WTC11 (cell line): ENCODE data around the gene ZNF729.

Experiments
- ELF4 ChIP-seq: sonication (generic); formaldehyde crosslinking; IDR thresholded peaks from 2 replicates; pipeline ENCODE4 v1.8.1; 2022; ENCODE audit warnings: low read depth, mild to moderate bottlenecking, moderate library complexity, missing genetic modification reagents
- IRF2 ChIP-seq: sonication (generic); formaldehyde crosslinking; IDR thresholded peaks from 2 replicates; pipeline ENCODE4 v1.8.0; 2022; ENCODE audit warnings: low read depth, missing genetic modification reagents, borderline replicate concordance
- TCF7 ChIP-seq: sonication (generic); formaldehyde crosslinking; IDR thresholded peaks from 2 replicates; pipeline ENCODE4 v1.8.0; 2022; ENCODE audit warnings: mild to moderate bottlenecking, low read depth, missing genetic modification reagents, moderate library complexity
- ZBTB21 ChIP-seq: sonication (generic); formaldehyde crosslinking; IDR thresholded peaks from 2 replicates; pipeline ENCODE4 v1.8.1; 2023; ENCODE audit warnings: mild to moderate bottlenecking, missing genetic modification reagents, borderline replicate concordance
- ZBTB43 ChIP-seq: sonication (generic); formaldehyde crosslinking; IDR thresholded peaks from 2 replicates; pipeline ENCODE4 v1.8.1; 2023; ENCODE audit warnings: mild to moderate bottlenecking, missing genetic modification reagents
- ZNF121 ChIP-seq: sonication (generic); formaldehyde crosslinking; IDR thresholded peaks from 2 replicates; pipeline ENCODE4 v1.8.0; 2023; ENCODE audit warnings: missing genetic modification reagents
- TF ChIP-seq, protein P1 (sequence below): fragments of 200-600 bp; IDR thresholded peaks from 2 replicates; pipeline ENCODE4 v1.8.0; 2022; ENCODE audit warnings: antibody characterized with exemption
- TF ChIP-seq, protein P2 (sequence below): sonication (generic); formaldehyde crosslinking; conservative IDR thresholded peaks from 2 replicates; pipeline ENCODE4 v1.8.1; 2023; ENCODE audit warnings: mild to moderate bottlenecking, low read depth, missing genetic modification reagents, moderate library complexity
- TF ChIP-seq, protein P3 (sequence below): sonication (generic); formaldehyde crosslinking; IDR thresholded peaks from 2 replicates; pipeline ENCODE4 v1.8.0; 2022; ENCODE audit warnings: mild to moderate bottlenecking, missing genetic modification reagents

DNA sequence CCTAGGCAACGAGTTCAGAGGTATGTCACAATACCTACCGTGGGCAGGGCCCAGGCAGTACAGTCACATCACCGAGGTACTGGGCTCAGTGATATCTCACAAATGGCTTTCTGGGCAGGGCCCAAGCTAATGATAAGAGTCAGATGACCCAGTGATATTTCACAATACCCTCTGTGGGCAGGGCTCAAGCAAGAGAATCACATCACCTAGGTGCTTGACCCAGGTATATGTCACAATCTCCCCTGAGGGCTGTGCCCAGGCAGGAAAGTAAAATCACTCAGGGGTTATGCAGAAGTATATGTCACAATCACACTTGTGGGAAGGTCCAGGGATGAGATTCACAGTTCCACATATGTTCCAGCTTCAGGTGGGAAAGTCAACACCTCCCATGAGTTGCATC, 45.3 kb downstream of the ZNF729 start:
- no peak for TF ChIP-seq ZNF121 (CRISPR knock-in tag)
- TF ChIP-seq, protein P1, sequence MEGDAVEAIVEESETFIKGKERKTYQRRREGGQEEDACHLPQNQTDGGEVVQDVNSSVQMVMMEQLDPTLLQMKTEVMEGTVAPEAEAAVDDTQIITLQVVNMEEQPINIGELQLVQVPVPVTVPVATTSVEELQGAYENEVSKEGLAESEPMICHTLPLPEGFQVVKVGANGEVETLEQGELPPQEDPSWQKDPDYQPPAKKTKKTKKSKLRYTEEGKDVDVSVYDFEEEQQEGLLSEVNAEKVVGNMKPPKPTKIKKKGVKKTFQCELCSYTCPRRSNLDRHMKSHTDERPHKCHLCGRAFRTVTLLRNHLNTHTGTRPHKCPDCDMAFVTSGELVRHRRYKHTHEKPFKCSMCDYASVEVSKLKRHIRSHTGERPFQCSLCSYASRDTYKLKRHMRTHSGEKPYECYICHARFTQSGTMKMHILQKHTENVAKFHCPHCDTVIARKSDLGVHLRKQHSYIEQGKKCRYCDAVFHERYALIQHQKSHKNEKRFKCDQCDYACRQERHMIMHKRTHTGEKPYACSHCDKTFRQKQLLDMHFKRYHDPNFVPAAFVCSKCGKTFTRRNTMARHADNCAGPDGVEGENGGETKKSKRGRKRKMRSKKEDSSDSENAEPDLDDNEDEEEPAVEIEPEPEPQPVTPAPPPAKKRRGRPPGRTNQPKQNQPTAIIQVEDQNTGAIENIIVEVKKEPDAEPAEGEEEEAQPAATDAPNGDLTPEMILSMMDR = no peak
- TF ChIP-seq TCF7 = no peak
- no peak for TF ChIP-seq ZBTB43
- TF ChIP-seq, protein P2, sequence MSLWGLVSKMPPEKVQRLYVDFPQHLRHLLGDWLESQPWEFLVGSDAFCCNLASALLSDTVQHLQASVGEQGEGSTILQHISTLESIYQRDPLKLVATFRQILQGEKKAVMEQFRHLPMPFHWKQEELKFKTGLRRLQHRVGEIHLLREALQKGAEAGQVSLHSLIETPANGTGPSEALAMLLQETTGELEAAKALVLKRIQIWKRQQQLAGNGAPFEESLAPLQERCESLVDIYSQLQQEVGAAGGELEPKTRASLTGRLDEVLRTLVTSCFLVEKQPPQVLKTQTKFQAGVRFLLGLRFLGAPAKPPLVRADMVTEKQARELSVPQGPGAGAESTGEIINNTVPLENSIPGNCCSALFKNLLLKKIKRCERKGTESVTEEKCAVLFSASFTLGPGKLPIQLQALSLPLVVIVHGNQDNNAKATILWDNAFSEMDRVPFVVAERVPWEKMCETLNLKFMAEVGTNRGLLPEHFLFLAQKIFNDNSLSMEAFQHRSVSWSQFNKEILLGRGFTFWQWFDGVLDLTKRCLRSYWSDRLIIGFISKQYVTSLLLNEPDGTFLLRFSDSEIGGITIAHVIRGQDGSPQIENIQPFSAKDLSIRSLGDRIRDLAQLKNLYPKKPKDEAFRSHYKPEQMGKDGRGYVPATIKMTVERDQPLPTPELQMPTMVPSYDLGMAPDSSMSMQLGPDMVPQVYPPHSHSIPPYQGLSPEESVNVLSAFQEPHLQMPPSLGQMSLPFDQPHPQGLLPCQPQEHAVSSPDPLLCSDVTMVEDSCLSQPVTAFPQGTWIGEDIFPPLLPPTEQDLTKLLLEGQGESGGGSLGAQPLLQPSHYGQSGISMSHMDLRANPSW (CRISPR knock-in tag) = no peak
- no peak for TF ChIP-seq ZBTB21
- TF ChIP-seq ELF4 (CRISPR knock-in tag) = no peak
- TF ChIP-seq IRF2 = no peak
- TF ChIP-seq, protein P3, sequence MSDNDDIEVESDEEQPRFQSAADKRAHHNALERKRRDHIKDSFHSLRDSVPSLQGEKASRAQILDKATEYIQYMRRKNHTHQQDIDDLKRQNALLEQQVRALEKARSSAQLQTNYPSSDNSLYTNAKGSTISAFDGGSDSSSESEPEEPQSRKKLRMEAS (CRISPR knock-in tag) = no peak
